Transverse colon (tissue), 4 donors: ENCODE results near the gene GPR89A. TPM values are rescaled to one million over a fixed set of nuclear protein-coding genes. Genes with fewer than 3 reads are reported as not detected.

ENCODE experiments used
- DNase-seq: peaks from one replicate; pipeline ENCODE4 v3.0.0-alpha.2; 2019
- H3K27ac ChIP-seq, 4 donors: fragments of 200-600 bp; sonication (generic); 2 replicates each; pipeline ENCODE4 v1.5.1; 2016 to 2018; ENCODE audit warnings: inconsistent platforms in 4 of 4
- H3K27me3 ChIP-seq: fragments of 200-600 bp; sonication (generic); 2 replicates; pipeline ENCODE4 v1.5.1; 2017; ENCODE audit warnings: inconsistent platforms
- H3K36me3 ChIP-seq, 4 donors: fragments of 200-600 bp; sonication (generic); 2 replicates each; pipeline ENCODE4 v1.5.1; 2017 to 2019; ENCODE audit warnings: inconsistent platforms in 4 of 4
- H3K4me1 ChIP-seq, 4 donors: fragments of 200-600 bp; sonication (generic); 2 replicates each; pipeline ENCODE4 v1.5.1; 2017 to 2020; ENCODE audit warnings: inconsistent platforms in 4 of 4
- H3K4me3 ChIP-seq, 4 donors: fragments of 200-600 bp; sonication (generic); 1 replicate in 1 of 4; 2 replicates in 3 of 4; pipeline versions ENCODE4 v1.5.1 to v1.6.1; 2017 to 2019; ENCODE audit warnings: inconsistent platforms in 4 of 4
- H3K9me3 ChIP-seq, 2 donors: fragments of 200-600 bp; sonication (generic); 2 replicates each; pipeline ENCODE4 v1.5.1; 2017 to 2019; ENCODE audit warnings: inconsistent platforms in 2 of 2
- CTCF ChIP-seq, 5 experiments: fragments of 200-600 bp in 3 of 5; fragments of 450-650 bp in 2 of 5; sonication (generic) in 3 of 5; IDR thresholded peaks; 1 replicate in 2 of 5; 2 replicates in 3 of 5; pipeline ENCODE4 v1.5.1; 2016 to 2017; ENCODE audit warnings: antibody characterized with exemption in 5 of 5, inconsistent platforms in 3 of 5, mild to moderate bottlenecking in 2 of 5, moderate library complexity in 1 of 5
- EP300 ChIP-seq: sonication (generic); formaldehyde crosslinking; IDR thresholded peaks from one replicate; pipeline ENCODE4 v1.6.1; 2017; ENCODE audit warnings: antibody characterized with exemption, low read depth
- POLR2A ChIP-seq: fragments of 450-650 bp; IDR thresholded peaks from one replicate; pipeline ENCODE4 v1.6.1; 2016; ENCODE audit warnings: antibody characterized with exemption, mild to moderate bottlenecking, moderate library complexity
- POLR2AphosphoS5 ChIP-seq, 3 donors: sonication (generic); formaldehyde crosslinking; IDR thresholded peaks; one replicate each; pipeline ENCODE4 v1.6.1; 2016; ENCODE audit warnings: antibody characterized with exemption in 3 of 3
- whole genome bisulfite sequencing, 2 donors: methylation state at CpG; one replicate each; pipeline ENCODE4 v1.1.5; 2018; ENCODE audit warnings: low coverage in 1 of 2; 5-methylcytosine and 5-hydroxymethylcytosine counted together
- in situ Hi-C, 4 donors: fragments of 200-750 bp; cut with MboI; loops; one replicate each; pipeline versions ENCODE4 v1.15.0 to v1.15.1; 2017; ENCODE audit warnings: low sequenced_read_pairs in 3 of 4, low pct_ligation_motif_present in 1 of 4, low pct_unique_long_range_greater_than_20kb in 1 of 4
- intact Hi-C: fragments of 100-400 bp; cut with DNase I; formaldehyde crosslinking; loops from one replicate; pipeline ENCODE4 v1.15.1; 2023; ENCODE audit warnings: low total_unique reads
- total RNA-seq, 4 donors: library from RNA; depleted of rRNA; stranded (reverse); fragments of >200 nt; gene quantifications; one replicate each; pipeline ENCODE4 v1.1.0, GENCODE V29; 2016

Gene GPR89A
- total RNA-seq, 4 donors from 2014 or later, result 2.6 to 46.4 (median 36.5) TPM

GRCh38 chr1:145688924-145689323 is 81.1 kb downstream of the GPR89A start:
- no peak overlapping the region for H3K4me3 ChIP-seq
- TF ChIP-seq POLR2A, result no peak
- TF ChIP-seq CTCF (IDR thresholded peaks at IDR 0.05), result no peak
- TF ChIP-seq POLR2AphosphoS5 (IDR thresholded peaks at IDR 0.05), result no peak
- TF ChIP-seq EP300, result no peak
- no peak overlapping the region for H3K27ac ChIP-seq
- DNase-seq, result no peak
- in situ Hi-C loops (no loop called here), intact Hi-C loops (no loop called here)
- H3K36me3 ChIP-seq, result no peaks in the 10 kb centered on the region
- H3K9me3 ChIP-seq, result no peaks in the 10 kb centered on the region
- H3K27me3 ChIP-seq, result no peaks in the 10 kb centered on the region
- WGBS, 2 donors, result 92 to 97% methylated on average over 5 to 6 of the region's 6 CpGs
- H3K4me1 ChIP-seq, result peaks cover 0 to 17% (median 3%) of the 10 kb centered on the region in 4 donors

- TF ChIP-seq EP300, result no peak
- TF ChIP-seq POLR2AphosphoS5 (IDR thresholded peaks at IDR 0.05), result no peak
- no peak for TF ChIP-seq CTCF (IDR thresholded peaks at IDR 0.05)
- no peak for TF ChIP-seq POLR2A
- Histone ChIP-seq H3K27me3 (no peaks in the 10 kb centered on the region), H3K36me3 (no peaks in the 10 kb centered on the region), H3K4me3 (no peak overlapping the region), H3K4me1 (peaks cover 0 to 17% (median 3%) of the 10 kb centered on the region in 4 donors), H3K27ac (no peak overlapping the region), H3K9me3 (no peaks in the 10 kb centered on the region)
- in situ Hi-C loops (no loop called here), intact Hi-C loops (no loop called here)
- no peak for DNase-seq
- 91% methylated on average over 6 of the region's 6 CpGs; no CpG with 5 or more reads in 1 of the 2 donors for WGBS, 2 donors
Observed at GRCh38 chr1:145689922-145690321, 82.1 kb downstream of the GPR89A start.

GRCh38 chr1:145690587-145691558 is 83.1 kb downstream of the GPR89A start:
- peaks cover 0 to 17% (median 3%) of the 10 kb centered on the region in 4 donors for H3K4me1 ChIP-seq
- intact Hi-C loops (no loop called here), in situ Hi-C loops (no loop called here)
- peak; percentile 17 for DNase-seq
- H3K36me3 ChIP-seq, result no peaks in the 10 kb centered on the region
- no peak overlapping the region for H3K27ac ChIP-seq
- H3K27me3 ChIP-seq, result no peaks in the 10 kb centered on the region
- no peaks in the 10 kb centered on the region for H3K9me3 ChIP-seq
- H3K4me3 ChIP-seq, result no peak overlapping the region
- TF ChIP-seq CTCF (IDR thresholded peaks at IDR 0.05) (no peak), POLR2A (no peak), POLR2AphosphoS5 (IDR thresholded peaks at IDR 0.05) (no peak), EP300 (no peak)
- WGBS, 2 donors, result 59 to 60% methylated on average over 3 to 5 of the region's 5 CpGs

GRCh38 chr1:145692785-145693443 is 85.1 kb downstream of the GPR89A start:
- H3K9me3 ChIP-seq, result no peaks in the 10 kb centered on the region
- intact Hi-C loops (no loop called here), in situ Hi-C loops (no loop called here)
- no peaks in the 10 kb centered on the region for H3K36me3 ChIP-seq
- 91 to 92% methylated on average over 8 to 11 of the region's 11 CpGs for WGBS, 2 donors
- peaks cover 0 to 17% (median 3%) of the 10 kb centered on the region in 4 donors for H3K4me1 ChIP-seq
- H3K27ac ChIP-seq, result no peak overlapping the region
- no peak overlapping the region for H3K4me3 ChIP-seq
- DNase-seq, result no peak
- TF ChIP-seq EP300 (no peak), POLR2A (no peak)
- no peaks in the 10 kb centered on the region for H3K27me3 ChIP-seq
